Endothelial cell of umbilical vein (primary cell): ENCODE results near the gene LRRN1.

Experiments used
- EZH2 ChIP-seq: IDR thresholded peaks from 2 replicates; pipeline ENCODE4 v1.6.1; 2012; ENCODE audit warnings: borderline replicate concordance, low read depth, mild to moderate bottlenecking, moderate library complexity, low read length, inconsistent platforms; ENCODE audit not compliant: severe bottlenecking
- JUN ChIP-seq: IDR thresholded peaks from 2 replicates; pipeline ENCODE4 v1.6.1; 2011; ENCODE audit warnings: borderline replicate concordance, low read depth; ENCODE audit not compliant: insufficient read length, insufficient read depth
- POLR2A ChIP-seq: IDR thresholded peaks from 2 replicates; pipeline ENCODE4 v1.6.1; 2012; ENCODE audit warnings: low read depth, mild to moderate bottlenecking, control low read depth, low read length
- POLR2AphosphoS5 ChIP-seq: IDR thresholded peaks from 2 replicates; pipeline ENCODE4 v1.6.1; 2012; ENCODE audit warnings: low read depth, mild to moderate bottlenecking, control low read depth, low read length, moderate library complexity; ENCODE audit not compliant: insufficient read depth
- TF ChIP-seq, protein P1 (sequence below), 2 donors: IDR thresholded peaks; 1 replicate in 1 of 2; 2 replicates in 1 of 2; pipeline ENCODE4 v1.5.1; 2011; ENCODE audit warnings: low read length in 2 of 2, mild to moderate bottlenecking in 2 of 2, moderate library complexity in 2 of 2, control low read depth in 1 of 2, inconsistent platforms in 1 of 2, low read depth in 1 of 2; ENCODE audit not compliant: insufficient read depth in 1 of 2; ENCODE audit errors: extremely low read depth in 1 of 2

DNA sequence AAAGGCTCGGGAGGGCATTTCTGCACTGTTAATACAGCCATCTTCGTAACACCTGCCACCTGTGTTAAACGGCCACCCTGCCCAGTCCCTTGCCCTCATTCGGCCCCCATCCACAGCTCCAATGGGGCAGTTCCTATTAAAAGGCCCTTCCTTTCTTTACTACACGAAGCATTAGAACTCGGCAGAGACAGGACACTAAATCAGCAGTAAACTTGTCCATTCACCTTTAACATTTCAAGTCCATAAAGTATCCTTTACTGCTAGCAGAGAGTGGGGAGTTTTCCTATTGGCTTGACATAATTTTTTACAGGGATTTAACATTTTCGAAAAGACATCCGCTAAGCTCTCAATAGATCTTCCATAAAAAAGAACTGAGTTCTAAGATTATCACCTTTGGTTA lies 76.3 kb downstream of the LRRN1 start:
- TF ChIP-seq JUN (no peak), POLR2A (no peak), POLR2AphosphoS5 (no peak), EZH2 (no peak)
- TF ChIP-seq, protein P1, sequence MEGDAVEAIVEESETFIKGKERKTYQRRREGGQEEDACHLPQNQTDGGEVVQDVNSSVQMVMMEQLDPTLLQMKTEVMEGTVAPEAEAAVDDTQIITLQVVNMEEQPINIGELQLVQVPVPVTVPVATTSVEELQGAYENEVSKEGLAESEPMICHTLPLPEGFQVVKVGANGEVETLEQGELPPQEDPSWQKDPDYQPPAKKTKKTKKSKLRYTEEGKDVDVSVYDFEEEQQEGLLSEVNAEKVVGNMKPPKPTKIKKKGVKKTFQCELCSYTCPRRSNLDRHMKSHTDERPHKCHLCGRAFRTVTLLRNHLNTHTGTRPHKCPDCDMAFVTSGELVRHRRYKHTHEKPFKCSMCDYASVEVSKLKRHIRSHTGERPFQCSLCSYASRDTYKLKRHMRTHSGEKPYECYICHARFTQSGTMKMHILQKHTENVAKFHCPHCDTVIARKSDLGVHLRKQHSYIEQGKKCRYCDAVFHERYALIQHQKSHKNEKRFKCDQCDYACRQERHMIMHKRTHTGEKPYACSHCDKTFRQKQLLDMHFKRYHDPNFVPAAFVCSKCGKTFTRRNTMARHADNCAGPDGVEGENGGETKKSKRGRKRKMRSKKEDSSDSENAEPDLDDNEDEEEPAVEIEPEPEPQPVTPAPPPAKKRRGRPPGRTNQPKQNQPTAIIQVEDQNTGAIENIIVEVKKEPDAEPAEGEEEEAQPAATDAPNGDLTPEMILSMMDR (IDR thresholded peaks at IDR 0.05; ENCODE audit: extremely low read depth in 1 of 2, insufficient read depth in 1 of 2, low read depth in 1 of 2, low read length in 2 of 2): no peak
